ENCODE results near the gene MIPOL1.
"Not testable (repeated sequence)": the region's sequence is repeated elsewhere in the genome, so short reads cannot be mapped to it uniquely, and the experiment has no call there.

The MIPOL1 gene

GRCh38 chr14:37234222-37234621 is 36.5 kb downstream of the MIPOL1 start:
- DNase-seq (ENCODE audit: low read depth in 2 of 2) = no peak

DNA sequence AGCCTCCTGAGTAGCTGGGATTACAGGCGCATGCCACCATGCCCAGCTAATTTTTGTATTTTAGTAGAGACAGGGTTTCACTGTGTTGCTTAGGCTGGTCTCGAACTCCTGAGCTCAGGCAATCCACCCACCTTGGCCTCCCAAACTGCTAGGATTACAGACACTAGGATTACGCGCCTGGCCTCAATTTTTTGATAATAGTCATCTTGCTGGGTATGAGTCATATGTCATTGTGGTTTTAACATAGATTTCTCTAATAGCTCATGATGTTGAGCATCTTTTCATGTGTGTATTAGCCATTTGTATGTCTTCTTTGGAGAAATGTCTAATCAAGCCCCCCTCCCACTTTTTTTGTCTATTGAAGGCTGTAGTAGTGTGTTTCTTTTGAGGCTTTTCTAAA is 38.3 kb downstream of the MIPOL1 start:
- DNase-seq (ENCODE audit: low read depth in 2 of 2) = not testable (repeated sequence)

DNA sequence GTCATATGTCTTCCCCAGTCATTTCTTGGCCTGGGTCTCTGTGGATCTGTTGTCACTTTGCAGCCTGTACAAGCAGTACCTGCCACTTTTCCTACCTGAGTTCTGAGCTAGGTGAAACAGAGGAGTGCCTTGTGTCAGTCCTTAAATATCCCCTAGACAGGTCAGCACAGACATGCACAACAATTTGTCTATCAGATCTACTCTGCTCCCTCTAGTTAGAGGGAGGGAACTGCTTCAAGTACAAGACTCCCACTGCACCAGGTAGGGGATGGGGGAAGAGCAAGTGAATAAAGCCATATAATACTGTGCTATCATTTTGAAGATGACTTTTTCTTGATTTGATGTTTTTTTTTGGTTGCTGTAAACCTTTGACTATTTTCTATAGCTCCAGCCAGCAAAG is 39.4 kb downstream of the MIPOL1 start:
- DNase-seq (ENCODE audit: low read depth in 2 of 2) = no peak

- DNase-seq (ENCODE audit: low read depth in 2 of 2) = no peak
These were observed 40.0 kb downstream of the MIPOL1 start for GRCh38 chr14:37237735-37238200.

- no peak for DNase-seq (ENCODE audit: low read depth in 2 of 2)
These were observed 43.5 kb downstream of the MIPOL1 start for GRCh38 chr14:37241198-37241597.

GRCh38 chr14:37246427-37246829 is 48.7 kb downstream of the MIPOL1 start:
- no peak for DNase-seq (ENCODE audit: low read depth in 2 of 2)

DNA sequence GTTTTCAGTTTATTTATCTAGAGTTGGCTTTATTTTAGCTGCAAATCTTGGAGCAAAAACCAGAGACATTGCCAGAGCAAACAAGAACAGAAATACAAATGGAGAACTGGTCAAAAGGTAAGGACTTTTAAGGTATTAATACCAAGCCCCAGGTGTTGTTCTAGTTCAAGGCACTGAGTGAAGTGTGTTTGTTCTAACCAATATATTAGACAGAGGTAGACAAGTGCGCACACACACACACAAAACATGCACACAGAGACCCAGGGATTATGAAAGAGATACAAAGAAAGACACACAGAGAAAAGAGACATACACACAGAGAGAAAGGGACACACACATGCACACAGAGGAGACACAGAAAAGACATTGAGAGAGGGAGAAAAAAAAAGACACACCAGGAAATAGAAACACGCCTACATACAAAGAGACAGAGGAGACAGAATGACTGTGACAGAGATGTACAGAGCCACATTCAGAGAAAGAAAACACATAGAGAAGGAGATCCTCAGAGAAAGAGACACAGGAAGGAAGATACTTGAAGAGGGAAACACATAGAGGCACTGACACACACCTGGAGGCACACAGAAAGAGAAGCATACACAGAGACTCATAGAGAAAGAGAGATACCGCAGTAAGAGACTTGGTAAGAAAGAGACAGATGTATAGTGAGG is 50.2 kb downstream of the MIPOL1 start:
- no peak for DNase-seq (ENCODE audit: low read depth in 2 of 2)

- no peak for DNase-seq (ENCODE audit: low read depth in 2 of 2)
These were observed 54.0 kb downstream of the MIPOL1 start for GRCh38 chr14:37251775-37252174.

GRCh38 chr14:37252434-37252833 is 54.7 kb downstream of the MIPOL1 start:
- DNase-seq (ENCODE audit: low read depth in 2 of 2) = no peak

- DNase-seq (ENCODE audit: low read depth in 2 of 2) = no peak
These were observed 56.2 kb downstream of the MIPOL1 start for GRCh38 chr14:37253905-37254304.

DNA sequence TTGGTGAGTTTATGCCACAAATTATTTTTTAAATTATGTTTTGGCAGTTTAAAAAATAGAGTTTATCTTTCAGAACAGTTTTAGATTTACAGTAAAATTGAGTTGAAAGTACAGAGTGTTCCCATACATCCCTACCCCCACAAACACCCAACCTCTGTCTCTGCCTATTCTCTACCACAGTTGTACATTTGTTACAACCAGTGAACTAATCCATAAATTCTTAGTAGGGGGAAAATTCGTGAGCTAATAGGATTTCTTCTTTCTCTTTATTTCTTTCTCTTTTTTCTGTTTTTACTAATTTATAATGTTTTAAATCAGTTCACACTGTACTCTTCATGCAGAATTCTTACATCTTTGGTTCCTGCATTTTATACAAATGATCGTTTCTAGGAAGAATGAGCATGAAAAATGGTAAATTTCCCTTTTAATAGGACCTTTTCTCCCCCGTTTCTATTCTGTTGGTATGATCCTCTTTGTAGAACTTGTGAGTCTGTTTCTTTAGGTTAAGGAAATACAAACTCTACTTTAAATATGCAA is 56.7 kb downstream of the MIPOL1 start:
- DNase-seq (ENCODE audit: low read depth in 2 of 2) = no peak

- DNase-seq (ENCODE audit: low read depth in 2 of 2) = no peak
These were observed 59.8 kb downstream of the MIPOL1 start for GRCh38 chr14:37257501-37258070.

DNA sequence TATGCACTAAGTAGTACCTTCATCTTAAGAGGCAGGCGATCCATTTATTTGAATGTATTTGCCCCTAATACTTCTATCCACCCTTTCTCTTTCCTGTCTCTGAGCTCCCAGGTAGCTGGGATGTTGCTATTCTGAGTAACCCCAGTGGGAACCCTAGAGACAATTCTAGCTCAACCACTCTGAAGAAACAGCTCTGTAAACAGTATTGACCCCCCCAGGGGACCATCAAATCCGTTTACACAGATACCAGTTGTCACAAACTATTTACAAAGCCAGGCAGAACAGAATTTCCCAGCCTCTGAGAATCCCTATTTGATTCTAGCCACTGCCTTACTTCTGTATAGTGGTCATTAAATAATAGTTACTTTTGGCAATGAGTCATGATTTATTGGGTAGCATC is 64.9 kb downstream of the MIPOL1 start:
- no peak for DNase-seq (ENCODE audit: low read depth in 2 of 2)

DNA sequence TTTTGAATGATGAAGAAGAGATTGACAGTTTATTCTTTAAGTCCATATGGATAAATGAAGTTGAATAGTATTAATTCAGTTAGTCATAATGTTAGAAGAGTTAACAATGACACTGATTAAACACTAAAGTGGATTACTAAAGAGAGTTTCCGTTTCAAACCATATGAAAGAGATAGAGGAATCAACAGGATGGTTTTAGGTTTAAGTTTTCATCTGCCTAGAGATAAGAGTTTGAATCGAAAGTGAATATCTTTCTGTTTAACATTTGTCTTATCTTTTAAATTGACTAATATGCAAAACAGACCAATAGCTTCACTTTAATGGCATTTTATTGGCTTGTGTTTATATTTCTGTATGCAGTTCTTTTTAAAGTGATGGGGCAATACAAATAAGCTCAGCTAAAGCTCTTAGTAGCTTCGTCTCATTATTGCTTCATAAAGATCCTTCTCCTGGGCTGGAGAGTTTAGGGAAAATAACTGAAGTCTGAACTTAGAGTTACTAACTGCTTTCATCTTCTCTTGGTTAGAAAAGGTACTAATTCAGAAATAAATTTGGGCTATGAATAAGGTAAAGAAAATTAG is 66.0 kb downstream of the MIPOL1 start:
- no peak for DNase-seq (ENCODE audit: low read depth in 2 of 2)

DNA sequence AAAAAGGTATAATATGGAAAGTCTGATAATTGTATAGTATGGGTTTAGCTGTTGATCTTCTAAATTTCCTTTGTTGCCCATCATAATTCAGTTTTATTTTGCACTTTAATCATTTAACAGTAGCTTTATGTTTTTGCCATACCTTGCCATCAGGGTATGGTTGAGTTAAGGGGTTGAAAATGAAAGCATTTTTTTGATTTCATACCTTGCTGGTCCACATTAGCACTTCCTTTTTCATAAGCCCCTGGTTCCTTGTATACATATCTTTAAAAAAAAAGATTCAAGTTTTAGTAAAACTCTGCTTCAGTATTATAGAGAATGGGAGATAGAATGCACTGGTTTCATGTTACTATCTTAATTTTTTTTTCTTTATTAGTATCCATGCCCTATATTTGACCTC is 71.1 kb downstream of the MIPOL1 start:
- no peak for DNase-seq (ENCODE audit: low read depth in 2 of 2)

GRCh38 chr14:37270629-37271028 is 72.9 kb downstream of the MIPOL1 start:
- DNase-seq (ENCODE audit: low read depth in 2 of 2) = no peak

GRCh38 chr14:37272569-37272968 is 74.8 kb downstream of the MIPOL1 start:
- no peak for DNase-seq (ENCODE audit: low read depth in 2 of 2)

- no peak for DNase-seq (ENCODE audit: low read depth in 2 of 2)
These were observed 76.9 kb downstream of the MIPOL1 start for GRCh38 chr14:37274652-37275051.

DNA sequence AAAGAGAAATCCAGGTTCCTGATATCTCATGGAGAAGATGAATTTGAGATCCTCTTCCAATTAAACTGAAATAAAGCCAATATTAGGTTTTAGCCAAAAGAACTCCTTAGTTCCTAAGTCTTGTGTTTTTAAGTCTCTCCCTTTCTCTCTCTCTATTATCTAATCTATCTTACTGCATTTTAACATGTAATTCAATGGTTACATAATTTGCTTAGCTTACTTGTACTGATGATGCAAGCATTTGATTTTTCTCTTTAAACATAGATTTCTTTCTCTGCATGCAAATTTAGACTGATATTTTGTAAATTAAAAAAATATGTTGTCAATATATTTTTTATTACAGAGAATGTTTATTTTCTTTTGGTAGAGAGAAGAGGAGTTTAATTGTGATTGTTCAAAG is 78.2 kb downstream of the MIPOL1 start:
- no peak for DNase-seq (ENCODE audit: low read depth in 2 of 2)

DNA sequence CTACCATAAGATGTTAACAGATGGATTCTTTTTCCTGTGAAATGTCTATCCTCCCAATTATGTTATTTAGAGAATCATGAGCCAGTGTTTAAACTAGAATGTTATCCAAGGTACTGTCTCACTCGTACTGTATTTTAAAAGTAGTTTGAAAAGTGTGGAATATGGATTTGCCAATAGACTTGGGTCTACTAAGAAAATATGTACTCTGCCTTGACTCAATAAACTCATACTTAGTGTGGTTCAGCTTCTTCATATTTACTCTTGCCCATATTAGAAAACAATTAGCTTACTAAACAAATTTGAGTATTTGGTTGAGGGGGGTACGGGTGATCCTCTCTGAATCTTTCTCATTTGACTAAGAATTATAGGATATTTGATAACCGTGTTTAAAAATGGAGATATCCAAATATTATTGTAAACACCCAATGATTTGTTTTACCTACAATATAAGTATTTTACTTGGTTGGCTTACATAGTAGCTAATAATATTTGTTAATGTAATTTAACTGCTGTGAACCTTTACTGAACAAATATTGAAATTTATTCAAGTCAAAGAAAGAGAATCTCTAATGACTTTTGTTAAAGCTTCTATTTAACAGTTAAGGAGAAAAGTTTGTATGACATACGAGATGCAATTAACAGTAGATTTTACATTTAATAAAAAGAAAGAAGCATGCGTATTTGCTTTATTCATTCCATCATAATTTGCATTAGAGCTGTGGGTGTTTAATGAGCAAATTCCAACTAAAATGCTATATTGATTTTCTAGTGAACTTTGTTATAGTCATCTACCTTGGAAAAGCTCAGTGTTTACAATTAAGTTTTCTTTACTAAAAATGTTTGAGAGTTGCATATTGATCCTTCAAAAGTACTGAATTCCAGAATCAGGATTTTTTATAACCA is 81.2 kb downstream of the MIPOL1 start:
- no peak for DNase-seq (ENCODE audit: low read depth in 2 of 2)

DNA sequence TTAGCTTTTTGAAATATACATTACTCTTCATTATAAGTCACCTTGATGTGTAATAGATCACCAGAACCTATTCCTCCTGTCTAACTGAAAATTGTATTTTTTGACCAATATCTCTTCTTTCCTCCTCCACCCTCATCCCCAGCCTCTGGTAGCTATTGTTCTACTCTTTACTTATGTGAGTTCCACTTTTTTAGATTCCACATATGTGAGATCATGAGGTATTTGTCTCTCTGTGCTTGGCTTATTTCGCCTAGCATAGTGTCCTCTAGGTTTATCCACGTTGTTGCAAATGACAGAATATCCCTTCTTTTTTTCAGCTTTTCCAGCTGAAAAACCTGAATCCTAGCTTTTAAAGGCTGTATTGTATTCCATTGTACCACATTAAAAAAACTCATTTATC is 82.1 kb downstream of the MIPOL1 start:
- DNase-seq (ENCODE audit: low read depth in 2 of 2) = no peak

- DNase-seq (ENCODE audit: low read depth in 2 of 2) = no peak
These were observed 87.0 kb downstream of the MIPOL1 start for GRCh38 chr14:37284760-37285159.
